ENCODE results near the gene POP7. TPM values are rescaled to one million over a fixed set of nuclear protein-coding genes. Genes with fewer than 3 reads are reported as not detected.

POP7 gene
- total RNA-seq, 1 donor from 2014 or later = 23.9 TPM

DNA sequence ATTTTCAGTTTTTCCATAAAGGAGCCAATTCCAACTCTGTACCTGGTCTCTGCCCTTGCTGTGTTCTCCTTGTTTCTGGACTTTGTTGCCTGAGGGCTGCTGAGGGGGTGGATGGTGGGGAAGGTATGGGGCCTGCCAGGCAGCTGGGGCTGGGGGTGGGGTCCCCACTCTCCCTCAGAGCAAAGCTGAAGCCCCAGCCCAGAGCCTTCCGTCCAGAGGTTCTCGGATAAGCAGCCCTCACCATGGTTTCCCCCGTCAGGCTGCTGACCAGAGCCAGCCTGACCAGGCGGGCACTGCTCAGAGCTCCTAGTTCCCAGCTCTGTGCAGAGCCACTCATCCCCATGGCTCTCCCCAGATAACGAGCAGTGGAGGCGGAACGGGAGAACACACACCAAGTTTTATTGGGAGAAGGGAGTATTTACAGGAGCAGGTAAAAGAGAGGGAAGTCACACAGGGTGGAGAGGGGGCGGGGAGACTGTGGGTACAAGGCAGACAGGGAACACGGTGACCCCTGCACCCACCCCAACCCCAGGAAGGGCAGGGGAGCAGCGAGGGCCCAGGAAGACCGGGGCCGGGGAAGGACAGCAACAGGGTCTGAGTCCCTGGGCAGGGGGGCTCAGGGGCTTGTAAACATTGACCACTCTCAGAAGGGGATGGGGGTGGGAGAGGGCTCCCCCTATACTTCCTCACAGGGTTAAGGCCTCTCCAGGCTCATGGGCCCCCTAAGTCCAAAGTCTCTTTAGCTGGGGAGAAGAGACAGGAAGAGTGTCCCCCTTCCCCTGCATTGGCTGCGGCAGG lies 26.6 kb upstream of the POP7 start:
- no peak for DNase-seq

DNA sequence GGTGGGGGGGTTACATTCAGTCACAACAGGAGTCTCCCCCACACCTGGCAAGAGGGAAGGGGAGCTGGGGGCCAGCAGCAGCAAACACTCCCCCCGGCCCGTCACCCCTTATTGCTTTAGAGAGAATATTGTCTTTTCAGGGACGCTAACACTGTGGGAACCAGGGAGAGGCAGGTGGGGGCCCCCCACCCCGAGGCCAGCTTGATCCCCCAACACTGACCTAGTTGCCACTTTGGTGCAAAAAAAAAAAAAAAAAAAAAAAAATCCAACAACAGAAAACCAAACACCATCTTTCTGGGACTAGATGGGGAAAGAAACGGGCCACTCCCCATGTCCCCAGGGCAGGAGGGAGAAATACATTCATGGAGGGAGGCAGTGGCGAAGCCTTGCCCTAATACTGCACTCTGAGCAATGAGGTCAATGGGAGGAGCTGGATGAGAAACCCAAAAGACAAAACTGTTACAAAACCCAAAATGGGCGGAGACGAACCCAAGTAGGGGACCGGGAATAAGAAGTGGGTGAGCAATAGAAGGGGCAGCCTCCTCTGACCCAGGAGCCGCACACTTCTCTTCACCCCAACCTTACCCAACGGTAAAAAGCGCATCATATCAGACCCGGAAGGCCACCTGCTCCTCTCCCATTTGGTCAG lies 25.9 kb upstream of the POP7 start:
- DNase-seq = peak; percentile 11

DNA sequence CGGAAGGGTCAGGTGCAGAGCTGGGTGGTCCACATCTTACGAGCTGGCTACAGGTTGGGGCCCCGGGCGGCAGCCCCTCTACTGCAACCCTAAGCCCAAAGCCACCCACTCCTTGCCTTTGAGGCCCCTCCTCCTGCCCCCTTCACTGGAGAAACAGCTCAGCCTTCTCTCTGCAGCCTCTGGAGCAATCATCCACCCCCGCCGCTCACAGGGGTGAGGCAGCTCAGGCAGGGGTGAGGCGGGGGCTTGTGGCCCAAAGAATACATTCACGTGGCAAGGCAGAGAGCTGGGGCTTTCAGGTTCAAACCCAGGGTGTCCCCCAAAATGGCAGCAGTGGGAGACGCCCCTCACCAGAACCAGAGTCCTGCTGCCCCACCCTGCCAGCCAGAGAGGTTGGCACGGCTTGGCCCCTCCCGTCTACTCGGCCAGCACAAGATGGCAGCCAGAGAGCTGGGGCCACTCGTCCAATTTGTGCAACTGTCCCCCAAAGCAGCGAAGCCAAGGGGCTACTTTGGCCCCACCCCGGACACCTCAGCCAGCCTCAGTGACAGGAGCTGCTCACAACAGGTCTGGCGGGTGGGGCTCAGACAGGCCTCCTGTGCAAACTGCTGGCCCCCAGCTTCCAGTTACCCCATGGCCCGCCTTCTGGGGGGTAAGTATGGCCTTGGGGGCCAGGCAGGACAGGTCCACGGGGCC lies 25.2 kb upstream of the POP7 start:
- DNase-seq = no peak

DNA sequence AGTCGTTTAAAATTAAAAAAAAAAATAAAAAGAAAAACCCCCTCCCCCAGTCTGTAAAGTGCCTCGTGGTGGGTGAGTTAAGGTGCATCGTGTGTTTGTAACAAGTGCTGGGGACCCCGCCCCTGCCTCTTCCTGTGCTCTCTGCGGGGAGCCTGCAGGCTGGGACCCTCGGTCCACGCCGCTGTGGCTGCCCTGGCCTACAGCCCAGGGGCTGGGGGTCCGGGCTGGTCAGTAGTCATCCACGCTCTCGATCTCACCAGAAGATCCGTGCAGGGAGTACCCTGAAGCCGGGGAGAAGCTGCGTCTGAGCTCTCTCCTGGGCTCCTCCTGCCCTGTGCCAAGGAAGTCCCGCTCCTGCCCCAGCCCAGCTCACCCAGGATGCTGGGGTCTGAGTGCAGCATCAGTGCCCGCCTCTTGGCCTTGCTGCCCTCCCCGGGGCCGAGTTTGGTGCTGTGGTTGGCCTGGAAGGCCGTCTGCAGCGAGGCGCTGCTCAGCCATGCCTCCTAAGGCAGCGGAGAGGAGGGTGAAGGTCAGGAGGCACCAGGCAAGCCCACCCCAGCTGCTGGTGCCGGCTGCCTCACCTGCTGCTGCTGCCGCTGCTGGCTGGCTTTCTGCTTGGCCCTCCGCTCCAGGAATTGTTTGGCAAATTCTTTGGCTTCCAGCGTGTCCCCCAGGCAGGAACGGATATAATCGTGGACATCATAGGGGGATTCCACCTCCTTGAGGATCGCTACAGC lies 24.3 kb upstream of the POP7 start:
- DNase-seq = no peak

DNA sequence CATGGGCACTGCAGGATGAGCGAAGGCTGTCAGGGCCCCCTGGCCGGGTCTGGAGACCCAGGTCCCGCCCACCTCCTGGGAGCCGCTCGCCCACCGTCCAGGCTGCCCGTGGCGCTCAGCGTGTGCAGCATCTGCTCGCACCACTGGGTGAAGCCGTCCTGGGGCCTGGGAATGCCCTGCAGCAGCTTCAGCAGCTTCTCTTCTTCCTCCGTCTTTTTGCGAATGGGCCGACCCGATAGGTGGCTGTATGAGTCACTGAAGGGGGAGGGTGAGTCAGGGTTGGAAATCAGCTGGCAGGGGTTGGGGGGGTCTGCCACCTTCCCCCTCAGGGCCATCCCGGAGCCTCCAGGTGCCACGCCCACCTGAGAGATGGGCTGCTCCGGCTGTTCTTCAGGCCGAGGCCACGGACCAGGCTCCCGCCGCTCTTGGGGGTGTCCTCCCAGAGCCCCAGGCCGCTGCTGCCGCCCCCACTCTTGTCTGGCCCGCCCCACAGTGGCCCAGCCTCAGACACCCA lies 23.6 kb upstream of the POP7 start:
- DNase-seq = no peak

DNA sequence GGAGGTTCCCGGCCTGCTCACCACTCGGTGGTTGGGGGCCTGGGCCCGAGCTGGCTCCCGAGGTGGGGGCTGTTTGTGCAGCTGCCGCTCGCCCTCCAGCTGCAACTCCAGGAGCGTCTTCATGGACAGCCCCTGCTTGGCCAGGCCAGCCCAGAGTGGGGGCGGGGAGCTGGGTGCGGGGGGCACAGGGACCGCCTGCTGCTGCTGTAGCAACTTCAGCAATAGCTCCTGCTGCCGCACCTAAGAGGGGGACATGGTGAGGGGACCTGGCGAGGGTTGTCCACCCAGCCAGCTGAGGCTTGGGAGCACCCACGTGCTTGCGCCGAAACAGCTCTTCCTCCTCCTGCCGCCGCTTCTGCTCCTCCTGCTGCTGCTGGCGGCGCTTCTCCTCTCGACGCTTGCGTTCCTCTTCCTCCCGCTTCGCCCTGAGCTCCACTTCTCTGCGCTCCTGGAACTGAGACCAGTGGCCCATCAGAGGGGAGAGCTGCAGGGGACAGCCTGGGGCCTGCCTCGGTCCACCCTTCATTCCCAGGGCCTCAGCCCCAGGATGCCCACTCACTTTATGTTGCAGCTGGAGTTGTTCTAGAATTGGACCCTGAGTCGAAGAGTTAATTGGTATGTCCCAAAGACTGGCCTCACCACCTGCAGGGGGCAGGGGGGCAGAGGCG lies 22.8 kb upstream of the POP7 start:
- DNase-seq = no peak

DNA sequence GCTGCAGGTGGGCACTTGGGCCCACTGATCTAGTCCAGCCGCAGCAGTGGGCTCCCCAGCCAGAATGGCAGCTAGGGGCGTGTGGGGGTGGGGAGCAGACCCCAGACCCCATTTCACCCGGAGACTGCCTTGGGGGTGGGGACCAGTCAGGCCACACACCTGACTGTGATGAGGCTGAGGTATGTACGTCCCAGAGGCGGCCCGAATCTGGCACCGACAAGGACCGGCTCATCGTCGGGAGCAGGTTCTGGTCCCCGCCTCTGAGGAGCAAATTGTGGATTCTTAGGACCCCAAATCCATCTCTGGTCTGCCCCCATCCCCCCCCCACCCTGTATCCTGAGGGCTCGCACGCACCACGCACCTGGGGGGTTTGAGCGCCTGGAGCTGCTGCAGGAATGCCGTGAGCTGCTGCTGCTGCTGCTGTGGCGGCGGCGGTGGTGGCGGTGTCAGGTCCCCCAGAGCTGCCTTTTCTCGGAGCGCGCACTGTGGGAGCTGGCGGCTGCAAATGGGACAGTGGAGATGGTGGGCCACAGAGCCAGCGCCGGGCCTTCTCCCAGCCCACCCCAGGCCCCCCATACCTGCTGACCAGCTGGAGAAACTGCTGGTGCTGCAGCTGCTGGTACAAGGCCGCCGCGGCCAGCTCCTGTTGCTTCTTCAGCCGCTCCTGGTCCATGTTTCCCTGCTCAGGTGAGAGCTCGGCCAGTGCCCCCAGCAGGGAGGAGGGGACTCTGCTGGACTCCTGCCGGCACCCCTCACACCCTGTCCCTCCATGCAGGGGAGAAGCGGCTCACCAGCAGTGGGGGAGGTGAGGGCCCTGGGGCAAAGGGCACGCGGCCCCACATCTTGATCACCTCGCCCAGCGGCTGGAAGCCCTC lies 22.0 kb upstream of the POP7 start:
- DNase-seq = no peak

DNA sequence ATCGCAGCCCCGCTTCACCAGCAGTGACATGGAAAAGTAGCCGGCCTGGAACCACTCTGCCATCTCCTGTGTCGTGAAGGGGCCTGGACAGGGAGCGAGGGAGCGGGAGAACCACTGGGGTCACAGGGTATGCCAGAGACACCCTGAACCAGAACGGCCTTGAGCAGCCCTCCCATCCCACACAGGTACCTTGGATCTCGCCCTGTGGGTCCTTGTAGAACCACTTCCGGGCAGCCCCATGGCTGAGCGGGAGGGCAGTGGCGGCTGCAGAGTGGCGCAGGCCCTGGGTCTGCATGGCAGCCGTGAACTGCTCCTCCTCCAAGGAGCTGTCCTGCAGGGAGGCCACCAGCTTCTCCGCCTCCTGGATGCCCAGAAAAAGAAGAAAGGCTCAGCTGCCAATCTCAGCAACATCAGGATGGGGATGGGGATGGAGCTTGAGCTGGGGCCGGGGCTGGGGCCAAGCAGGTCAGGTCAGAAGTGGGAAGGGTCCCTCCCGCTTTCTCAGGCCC lies 21.3 kb upstream of the POP7 start:
- DNase-seq = no peak

DNA sequence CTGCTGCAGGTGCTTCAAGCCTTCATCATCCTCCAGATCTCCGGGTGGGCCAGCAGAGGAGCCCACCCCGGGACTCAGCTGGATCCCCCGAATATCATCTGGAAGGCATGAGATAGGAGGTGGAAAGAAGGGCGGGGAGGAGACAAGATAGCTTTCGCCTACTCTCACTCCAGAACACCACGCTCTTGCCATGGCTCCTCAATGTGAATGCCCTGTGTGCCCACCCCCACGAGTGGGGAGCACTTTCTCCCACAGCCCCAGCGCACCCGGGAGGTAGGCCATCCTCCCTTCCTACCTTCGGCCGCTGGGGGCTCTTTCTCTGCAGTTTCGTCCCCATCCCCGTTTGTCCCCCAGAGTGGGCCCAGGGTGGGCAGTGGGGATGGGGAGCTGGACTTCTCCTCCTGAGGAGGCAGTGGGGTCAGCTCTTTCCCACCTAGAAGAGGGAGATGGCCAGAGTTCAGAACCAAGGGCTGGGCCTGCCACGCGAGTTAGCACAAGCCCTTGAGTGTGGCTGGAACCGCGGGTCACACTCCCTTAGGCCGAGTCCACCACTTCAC lies 20.8 kb upstream of the POP7 start:
- DNase-seq = no peak

DNA sequence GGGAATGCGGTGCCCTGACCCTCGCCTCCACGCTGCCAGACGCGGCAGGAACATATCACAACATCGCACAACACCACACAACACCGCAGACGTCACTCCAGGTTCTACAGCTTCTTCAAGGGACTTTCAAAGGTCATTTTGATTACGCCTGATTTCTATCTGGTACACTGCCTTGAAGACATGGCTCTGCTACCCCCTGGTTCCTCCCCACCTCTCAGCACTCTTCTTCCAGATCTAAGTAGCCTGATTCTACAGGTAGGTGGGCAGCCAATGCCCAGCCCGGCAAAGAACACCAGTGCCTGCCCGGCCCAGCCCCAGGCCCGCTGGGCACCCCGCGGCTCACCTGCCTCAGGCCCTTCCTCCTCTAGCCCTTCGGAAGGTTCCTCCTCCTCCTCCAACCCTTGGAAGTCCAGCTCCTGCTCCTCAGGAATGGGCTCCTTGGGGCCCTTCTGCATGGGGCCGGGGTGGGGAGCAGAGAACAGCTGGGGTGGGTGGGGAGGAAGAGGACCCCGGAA lies 20.2 kb upstream of the POP7 start:
- no peak for DNase-seq

DNA sequence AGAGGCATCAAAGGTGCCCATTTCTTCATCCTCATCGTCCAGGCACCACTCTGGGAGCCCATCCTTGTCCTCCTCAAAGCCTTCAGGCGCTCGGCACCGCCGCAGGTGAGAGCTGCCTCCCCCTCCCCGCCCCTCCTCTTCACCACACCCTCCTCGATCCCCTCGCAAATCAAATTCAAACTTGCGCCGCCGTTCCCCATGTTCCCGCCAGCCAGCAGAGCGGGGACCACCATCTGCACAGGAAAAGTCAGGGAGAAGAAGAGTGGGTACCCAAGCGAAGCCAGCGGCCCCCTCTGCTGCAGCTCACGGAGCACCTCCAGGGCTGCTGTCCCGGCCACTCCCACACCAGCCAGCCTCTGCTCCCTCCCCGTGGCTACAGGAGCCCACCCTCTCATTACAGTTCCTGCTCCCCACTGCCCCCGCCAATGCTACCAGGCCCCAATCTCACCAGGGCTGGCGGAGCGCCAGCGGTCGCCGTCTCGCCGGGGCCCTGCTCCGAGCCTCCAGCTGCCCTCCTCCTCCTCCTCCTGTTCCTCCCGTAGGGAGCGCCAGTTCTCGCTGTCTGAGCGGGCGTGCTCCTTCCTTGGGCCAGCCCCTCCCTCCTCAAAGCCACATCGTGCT lies 19.6 kb upstream of the POP7 start:
- DNase-seq = no peak

DNA sequence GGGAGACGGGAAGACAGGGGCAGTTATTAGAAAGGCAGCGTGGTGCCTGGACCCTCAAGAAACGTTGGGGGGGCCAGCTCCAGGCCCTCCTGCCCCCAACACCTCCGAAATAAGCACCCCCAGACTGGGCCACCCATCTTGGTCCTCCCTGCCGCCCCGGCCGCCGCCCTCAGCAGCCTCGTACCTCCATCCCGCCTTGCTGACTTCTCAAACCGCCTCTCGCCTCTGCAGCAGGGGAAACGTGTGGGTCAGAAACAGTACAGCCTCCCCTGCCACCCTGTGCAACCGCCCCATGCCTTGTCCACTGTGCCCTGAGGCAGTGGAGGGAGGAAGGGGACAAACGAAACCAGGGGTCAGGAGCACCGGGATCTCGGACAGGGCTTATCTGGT lies 19.1 kb upstream of the POP7 start:
- DNase-seq = no peak

DNA sequence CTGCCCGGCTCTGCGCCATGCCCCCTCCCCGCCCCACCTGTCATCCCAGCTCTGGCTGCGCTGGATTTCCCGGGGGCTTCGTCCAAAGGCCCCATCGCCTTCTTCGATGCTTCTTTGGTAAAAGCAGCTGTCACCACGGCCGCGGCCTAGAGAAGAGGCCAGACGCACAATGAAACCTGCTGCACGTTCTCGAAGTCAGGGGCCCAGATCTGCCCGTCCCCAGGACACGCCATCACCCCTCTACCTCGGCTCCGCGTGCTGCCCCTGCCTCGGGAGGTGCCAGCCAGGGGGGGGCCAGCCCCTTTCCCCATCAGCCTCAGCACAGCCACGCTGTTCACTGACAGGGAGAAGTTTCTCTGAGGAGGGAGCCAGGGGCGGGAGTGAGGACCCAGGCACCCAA lies 18.7 kb upstream of the POP7 start:
- no peak for DNase-seq

DNA sequence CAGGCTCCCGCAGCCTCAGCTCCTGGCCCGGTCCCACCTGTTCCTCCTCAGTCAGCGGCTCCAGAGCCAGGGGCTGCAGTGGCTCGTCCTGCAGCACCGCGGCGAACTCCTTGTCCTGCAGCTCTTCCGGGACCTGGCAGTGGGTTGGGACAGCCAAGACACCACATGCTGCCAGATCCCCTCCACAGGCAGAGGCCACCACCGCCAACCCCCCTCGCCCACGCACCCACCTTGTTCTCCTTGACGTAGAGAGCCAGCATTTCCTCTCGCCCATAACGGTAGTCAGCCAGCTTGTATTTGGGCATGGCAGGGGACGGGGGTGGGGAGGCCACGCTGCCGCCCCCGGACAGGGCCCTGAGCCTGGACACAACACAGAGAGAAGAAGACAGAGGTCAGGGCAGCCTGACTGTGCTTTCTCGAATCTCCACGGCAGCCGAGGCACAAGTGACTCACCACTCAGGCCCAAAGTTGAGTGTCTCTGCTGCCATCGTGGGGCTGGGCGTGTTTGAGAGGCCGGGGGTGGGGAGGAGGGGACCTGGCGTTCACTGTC lies 18.1 kb upstream of the POP7 start:
- no peak for DNase-seq

DNA sequence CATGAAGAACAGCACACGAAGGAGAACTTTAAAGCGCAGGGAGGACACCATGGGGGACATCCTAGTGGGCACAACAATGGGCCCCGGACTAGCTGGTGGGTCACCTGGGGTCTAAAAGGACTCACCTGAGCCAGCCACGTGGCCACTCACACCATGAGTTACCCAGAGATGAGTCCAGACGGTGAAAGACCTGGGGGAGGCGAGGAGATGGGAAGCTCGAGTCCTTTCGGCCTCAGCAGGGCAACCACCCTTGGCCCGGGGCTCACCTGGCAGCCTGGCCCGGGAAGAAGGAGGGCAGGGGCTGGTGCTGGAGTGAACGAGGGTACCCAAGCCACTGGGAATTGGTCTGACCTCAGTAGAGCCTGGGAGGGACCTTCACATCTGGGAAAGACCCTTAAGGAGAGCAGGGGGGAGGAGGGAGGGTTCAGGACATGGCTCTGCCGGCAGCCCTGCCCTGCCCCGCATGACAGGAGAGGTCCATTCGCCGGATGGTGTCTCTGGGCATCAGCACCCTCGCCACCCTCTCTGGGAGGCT lies 17.5 kb upstream of the POP7 start:
- DNase-seq = no peak

DNA sequence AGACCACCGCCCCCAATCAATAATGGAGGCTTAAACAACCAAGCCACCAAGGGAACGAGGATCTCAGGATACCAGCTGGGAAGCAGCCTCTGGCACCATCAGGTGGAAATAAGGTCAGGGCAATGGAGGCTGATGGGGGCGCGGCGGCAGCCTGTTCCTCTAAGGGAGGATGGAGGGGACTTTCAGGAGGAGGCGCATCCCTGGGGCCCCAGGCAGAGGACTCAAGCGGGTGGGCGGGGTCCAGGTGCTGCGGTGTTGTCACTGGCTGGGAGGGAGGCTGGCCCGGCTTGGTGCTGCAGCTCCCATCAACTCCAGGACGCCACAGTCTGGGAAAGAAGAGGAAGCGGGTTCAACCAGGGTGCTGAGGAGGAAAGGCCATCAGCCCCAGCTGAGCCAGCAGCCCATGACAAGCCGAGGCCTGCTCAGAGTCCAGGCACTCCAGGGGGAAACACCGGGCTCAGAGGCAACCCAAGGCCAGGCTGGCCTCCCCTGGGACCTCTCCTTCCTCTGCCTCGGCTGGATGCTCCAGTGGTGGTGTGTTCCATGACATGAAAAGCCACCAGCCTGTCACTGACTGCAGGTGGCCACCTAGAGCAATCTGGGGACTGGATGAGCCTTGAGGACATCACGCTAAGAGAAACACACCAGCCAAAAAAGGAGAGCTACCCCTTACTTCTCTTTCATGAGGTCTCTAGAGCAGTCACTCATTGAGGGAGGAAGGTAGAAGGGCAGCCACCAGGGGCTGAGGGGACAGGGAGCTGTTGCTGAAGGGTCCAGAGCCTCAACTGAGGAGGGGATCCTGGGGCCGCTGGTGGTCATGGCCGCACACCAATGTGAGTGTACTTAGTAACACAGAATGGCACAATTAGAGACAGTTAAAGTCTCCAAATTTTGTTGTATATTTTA lies 16.4 kb upstream of the POP7 start:
- DNase-seq = no peak

DNA sequence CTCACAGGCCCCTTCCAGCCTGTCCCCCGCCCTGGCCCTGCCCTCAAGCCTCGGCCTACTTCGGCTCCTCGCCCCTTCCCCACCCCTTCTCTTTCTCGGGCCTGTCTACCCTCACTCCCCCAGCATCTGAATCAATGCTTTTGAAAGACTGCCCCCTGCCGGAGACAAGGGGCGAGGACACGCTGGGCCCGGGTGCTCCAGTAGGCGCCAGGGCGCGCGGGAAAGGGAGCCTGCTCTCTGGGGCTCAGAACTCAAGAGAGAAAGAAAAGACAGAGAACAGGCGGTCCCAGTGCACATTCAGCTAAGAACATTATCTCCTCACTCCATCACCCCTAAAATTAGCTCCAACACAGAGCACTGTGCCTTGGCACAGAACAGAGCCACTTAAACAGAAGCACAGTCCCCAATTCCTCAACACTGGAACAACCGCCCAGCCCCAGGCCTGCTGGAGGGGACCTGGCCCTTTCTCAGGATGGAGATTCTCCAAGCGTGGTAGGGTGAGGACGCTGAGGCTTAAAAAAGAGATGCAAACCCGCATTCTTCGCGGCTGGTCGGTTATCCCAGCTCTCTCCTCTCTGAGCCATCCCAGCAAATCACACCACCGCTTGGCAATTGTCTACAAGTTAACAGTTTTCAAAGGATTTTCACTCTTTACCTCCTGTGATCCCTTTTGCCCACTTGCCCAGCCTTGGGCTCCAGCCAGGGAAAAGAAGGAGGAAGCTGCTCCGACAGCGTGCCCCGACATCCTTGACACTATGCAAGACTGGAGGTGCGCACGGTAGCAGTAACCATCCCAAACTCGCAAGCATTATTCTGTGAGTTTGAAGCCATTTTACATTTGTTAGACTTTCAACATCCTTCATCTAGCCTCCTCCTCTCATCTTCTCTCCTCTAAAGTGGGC lies 14.0 kb upstream of the POP7 start:
- DNase-seq = peak; percentile 17
